DMS53 treated with DMSO at 0.1 percent for 48 hours (cell line): ENCODE measurements around the gene LDHB.
"Not testable (repeated sequence)": the region's sequence is repeated elsewhere in the genome, so short reads cannot be mapped to it uniquely, and the experiment has no call there.

ENCODE experiments used
- DNase-seq: peaks from one replicate; lab custom pipeline; 2025; ENCODE audit not compliant: unreplicated experiment; lab: John Stamatoyannopoulos, UW

The LDHB gene

DNA sequence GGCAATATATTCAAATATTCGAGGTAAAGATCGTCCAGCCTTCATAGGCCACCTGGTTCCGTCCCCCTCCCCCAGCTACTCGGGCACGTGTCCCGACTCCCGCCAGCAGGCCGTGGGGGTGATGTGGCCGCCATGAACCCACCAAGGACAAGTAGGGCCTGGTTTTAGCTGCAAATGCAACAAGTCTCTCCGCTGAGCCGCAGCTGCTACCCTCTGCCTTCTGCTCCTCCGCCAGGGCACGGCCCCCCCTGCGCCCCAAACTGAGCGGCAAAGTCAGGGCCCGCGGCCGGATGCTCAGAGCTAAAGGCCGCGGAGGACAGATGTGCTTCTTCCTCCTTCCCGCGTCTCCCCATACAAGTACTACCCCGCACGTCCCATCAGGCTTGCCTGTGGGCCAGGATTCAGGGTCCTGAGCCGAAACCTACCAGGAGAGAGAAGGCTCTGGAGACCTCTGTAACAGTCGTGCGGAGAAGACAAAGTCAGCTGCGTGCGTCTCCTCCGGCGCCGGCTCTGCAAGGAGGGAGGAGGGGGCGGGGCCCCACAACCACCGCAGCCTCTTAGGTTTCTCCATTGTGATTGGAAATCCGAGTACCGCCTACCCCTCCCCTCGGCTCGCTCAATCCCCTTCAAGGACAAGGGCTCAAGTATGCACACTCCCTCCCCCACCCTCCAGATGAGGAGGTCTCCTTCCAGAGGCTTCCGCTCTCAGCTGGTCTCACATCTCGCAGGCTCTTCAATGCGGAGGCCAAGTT lies at the start of gene LDHB:
LDHB (minus strand) TSS at position 517 of the 752 bp plus-strand sequence. CDS start 3,171 bp downstream, outside the sequence.
- peak; percentile 98 for DNase-seq

GRCh38 chr12:21704847-21705246 lies 47.2 kb upstream of the LDHB start:
- no peak for DNase-seq

GRCh38 chr12:21699851-21700250 lies 42.2 kb upstream of the LDHB start:
- DNase-seq, result no peak

GRCh38 chr12:21697904-21698630 lies 40.4 kb upstream of the LDHB start:
- peak; percentile 51 for DNase-seq

DNA sequence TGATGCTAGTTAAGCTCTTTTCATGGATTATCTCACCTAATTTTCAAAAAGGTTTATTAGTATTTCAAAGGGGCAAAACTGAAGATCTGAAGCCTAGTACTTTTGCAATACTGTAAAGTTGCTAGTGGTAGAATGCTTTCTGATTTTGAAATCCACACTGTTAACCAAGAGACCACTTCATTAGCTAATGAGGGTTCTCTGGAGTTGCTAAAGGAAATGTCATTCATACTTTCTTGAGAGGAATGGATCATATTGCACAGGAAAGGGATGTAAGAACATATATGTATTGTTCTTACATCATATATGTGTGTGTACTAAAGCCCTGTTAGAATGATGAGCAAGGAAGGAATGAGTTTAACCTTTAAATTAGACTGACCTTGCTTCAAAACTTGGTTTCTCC lies 39.0 kb upstream of the LDHB start:
- no peak for DNase-seq

- DNase-seq, result no peak
Observed at GRCh38 chr12:21695986-21696385, 38.3 kb upstream of the LDHB start.

- DNase-seq, result no peak
Observed at GRCh38 chr12:21694660-21695059, 37.0 kb upstream of the LDHB start.

DNA sequence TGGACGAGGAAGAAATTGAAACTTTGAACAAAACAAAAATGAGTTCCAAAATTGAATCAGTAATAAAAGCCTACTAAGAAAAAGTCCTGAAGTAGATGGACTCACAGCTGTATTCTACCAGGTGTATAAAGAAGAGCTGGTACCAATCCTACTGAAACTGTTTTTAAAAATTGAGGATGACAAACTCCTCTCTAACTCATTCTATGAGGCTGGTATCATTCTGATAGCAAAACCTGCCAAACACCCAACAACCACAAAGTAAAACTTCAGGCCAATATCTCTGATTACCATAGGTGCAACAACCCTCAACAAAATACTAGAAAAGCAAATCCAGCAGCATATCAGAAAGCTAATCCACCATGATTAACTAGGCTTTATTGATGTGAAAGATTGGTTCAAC lies 33.9 kb upstream of the LDHB start:
- no peak for DNase-seq

GRCh38 chr12:21690704-21691368 lies 33.2 kb upstream of the LDHB start:
- no peak for DNase-seq

GRCh38 chr12:21683115-21683514 lies 25.5 kb upstream of the LDHB start:
- no peak for DNase-seq

DNA sequence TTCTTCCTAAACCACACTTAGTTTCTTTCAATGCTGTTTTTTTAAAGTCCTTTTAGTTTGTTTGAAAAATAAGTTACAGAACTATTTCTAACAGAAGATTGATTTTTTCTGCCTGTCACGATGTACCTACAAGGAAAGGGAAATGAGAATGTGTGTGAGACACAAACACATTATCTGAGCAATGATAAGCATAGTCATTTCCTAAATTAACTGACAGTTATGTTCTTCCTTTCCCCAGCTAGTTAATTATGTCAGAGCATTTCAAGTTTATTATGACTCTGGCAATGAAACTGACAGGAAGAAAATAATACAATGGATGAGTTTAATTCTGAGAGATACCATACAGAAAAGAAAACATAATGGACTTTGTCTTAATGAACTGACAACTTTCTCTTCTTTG lies 21.3 kb upstream of the LDHB start:
- DNase-seq, result no peak

GRCh38 chr12:21677622-21678277 lies 20.1 kb upstream of the LDHB start:
- DNase-seq, result no peak

GRCh38 chr12:21677204-21677603 lies 19.6 kb upstream of the LDHB start:
- DNase-seq, result no peak

DNA sequence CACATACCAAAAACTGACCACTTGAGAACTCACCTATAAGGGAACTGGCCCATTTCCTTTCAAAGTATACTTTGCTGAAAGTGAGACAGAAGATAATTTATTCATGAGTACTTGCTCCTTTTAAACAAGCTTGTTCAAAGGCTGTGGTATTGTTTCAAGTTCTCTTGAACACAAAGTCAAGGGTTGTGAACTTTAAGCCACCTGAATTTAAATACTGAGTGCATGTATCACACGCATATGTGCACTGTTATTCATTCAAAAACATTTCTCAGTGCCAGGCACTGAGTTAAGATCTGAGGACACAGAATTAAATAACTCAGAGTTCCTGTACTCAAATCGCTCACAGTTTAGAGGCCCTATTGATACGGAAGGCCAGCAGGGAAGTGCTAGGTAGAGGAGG lies 19.1 kb upstream of the LDHB start:
- DNase-seq, result no peak

- peak; percentile 29 for DNase-seq
Observed at GRCh38 chr12:21675641-21676040, 18.0 kb upstream of the LDHB start.

DNA sequence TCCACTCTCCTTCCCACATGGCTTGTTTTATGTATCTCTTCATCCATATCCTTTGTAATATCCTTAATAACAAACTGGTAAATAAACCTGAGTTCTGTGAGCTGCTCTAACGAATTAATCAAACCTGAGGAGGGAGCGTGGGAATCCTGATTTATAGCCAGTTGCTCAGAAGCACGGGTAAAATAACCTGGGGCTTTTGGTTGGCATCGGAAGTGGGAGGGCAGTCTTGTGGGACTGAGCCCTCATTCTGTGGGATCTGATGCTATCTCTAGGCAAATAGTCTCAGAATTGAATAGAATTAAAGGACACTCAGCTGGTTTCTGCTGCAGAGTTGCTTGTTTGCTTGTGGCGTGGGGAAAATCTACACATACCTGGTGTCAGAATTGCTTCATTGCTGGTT lies 17.5 kb upstream of the LDHB start:
- DNase-seq, result no peak

DNA sequence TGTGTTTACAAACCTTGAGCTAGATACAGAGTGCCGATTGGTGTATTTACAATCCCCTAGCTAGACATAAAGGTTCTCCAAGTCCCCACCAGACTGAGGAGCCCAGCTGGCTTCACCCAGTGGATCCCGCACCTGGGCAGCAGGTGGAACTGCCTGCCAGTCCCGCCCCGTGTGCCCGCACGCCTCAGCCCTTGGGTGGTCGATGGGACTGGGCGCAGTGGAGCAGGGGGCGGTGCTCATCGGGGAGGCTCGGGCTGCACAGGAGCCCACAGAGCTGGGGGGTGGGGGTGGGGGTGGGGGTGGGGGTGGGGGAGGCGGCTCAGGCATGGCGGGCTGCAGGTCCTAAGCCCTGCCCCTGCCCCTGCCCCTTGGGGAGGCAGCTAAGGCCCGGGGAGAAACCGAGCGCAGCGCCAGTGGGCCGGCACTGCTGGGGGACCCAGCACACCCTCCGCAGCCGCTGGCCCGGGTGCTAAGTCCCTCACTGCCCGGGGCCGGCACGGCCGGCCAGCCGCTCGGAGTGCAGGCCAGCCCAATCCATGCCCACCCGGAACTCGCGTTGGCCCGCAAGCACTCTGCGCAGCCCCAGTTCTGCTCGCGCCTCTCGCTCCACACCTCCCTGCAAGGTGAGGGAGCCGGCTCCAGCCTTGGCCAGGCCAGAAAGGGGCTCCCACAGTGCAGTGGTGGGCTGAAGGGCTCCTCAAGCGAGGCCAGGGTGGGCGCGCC lies 16.3 kb upstream of the LDHB start:
- DNase-seq, result not testable (repeated sequence)

DNA sequence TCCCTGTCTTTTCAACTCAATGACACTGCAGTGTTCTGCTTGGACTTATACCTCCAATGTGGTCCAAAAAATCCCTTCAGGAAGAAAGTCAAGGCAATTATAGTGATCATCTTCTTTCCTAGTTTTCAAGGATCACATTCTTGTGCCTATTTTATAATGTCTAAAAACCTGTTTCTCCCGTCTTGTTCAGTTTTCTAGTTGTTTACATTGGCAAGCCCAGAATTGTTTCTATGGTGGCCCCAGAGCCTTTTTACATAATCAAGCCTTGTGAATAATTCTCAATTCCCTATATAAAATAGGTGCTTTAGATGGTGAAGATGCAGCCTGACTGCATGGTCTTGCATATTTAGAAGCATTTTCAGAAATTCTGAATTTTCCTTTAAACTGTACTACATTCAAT lies 14.5 kb upstream of the LDHB start:
- DNase-seq, result no peak

DNA sequence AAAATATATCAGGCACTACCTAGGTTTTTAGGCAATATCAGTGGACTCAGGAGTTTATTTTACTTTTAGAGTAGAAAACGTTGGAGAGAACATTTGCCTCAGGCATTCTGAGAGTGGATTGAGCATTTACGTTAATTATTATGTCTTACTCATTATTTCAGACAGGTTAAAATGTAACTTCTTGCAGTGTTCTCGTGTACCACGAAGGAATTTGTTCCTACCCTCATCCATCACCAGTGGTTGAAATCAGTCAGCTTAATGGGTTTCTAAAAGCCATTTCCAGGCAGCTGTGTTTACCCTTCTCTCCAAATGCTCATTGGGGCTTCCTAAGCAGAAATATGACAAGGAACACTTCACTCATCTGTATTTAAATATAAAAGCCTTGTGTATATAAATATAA lies 9.1 kb upstream of the LDHB start:
- peak; percentile 90 for DNase-seq

DNA sequence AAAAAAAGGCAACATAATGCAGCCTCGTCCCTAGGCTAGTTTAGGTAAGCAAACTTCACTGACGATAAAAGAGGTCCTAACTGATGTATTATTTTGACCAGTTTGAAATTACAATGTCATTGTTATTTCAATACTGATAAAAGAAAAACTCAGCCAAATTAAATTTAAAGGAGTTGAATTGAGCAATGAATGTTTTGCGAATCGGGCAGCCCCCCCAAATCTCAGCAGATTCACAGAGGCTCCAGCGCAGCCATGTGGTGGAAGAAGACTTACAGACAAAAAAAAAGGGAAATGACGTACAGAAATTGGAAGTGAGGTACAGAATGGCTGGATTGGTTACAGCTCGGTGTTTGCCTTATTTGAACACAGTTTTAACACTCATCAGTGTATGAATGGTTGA lies 8.2 kb upstream of the LDHB start:
- DNase-seq, result no peak
